Hepatocyte (in vitro differentiated cells): ENCODE results near the gene MPI. TPM values are rescaled to one million over a fixed set of nuclear protein-coding genes. Genes with fewer than 3 reads are reported as not detected.

Experiments used
- DNase-seq: peaks from one replicate; pipeline ENCODE4 v3.0.0-alpha.2; 2016; ENCODE audit warnings: low spot score
- H2AFZ ChIP-seq: fragments of 200-600 bp; sonication (generic); 2 replicates; pipeline ENCODE4 v1.6.0; 2016; ENCODE audit warnings: antibody characterized with exemption, mild to moderate bottlenecking
- H3K27ac ChIP-seq: fragments of 200-600 bp; sonication (generic); 2 replicates; pipeline ENCODE4 v1.5.1; 2016; ENCODE audit warnings: mild to moderate bottlenecking
- H3K27me3 ChIP-seq: fragments of 200-600 bp; sonication (generic); 2 replicates; pipeline ENCODE4 v1.6.1; 2016
- H3K36me3 ChIP-seq: fragments of 200-600 bp; sonication (generic); replicated peaks from 2 replicates; pipeline ENCODE4 v1.5.1; 2016; ENCODE audit warnings: low read depth; ENCODE audit not compliant: insufficient read depth
- H3K4me1 ChIP-seq: fragments of 200-600 bp; sonication (generic); 2 replicates; pipeline ENCODE4 v1.5.1; 2016; ENCODE audit warnings: mild to moderate bottlenecking, moderate library complexity; ENCODE audit not compliant: insufficient read depth
- H3K4me2 ChIP-seq: fragments of 200-600 bp; sonication (generic); 2 replicates; pipeline ENCODE4 v1.6.0; 2016
- H3K4me3 ChIP-seq: fragments of 200-600 bp; sonication (generic); 2 replicates; pipeline ENCODE4 v1.5.1; 2016; ENCODE audit warnings: mild to moderate bottlenecking
- H3K79me2 ChIP-seq: fragments of 200-600 bp; sonication (generic); 2 replicates; pipeline ENCODE4 v1.6.0; 2017; ENCODE audit warnings: mild to moderate bottlenecking
- H3K9me2 ChIP-seq: fragments of 200-600 bp; sonication (generic); replicated peaks from 2 replicates; pipeline ENCODE4 v1.6.0; 2017; ENCODE audit warnings: mild to moderate bottlenecking; ENCODE audit not compliant: insufficient read depth
- H3K9me3 ChIP-seq: fragments of 200-600 bp; sonication (generic); 2 replicates; pipeline ENCODE4 v1.5.1; 2016; ENCODE audit warnings: low read depth, mild to moderate bottlenecking
- H4K20me1 ChIP-seq: fragments of 200-600 bp; sonication (generic); 2 replicates; pipeline ENCODE4 v1.6.0; 2016; ENCODE audit warnings: mild to moderate bottlenecking; ENCODE audit not compliant: insufficient read depth, poor library complexity, severe bottlenecking
- EZH2 ChIP-seq: fragments of 200-600 bp; sonication (generic); IDR thresholded peaks from 2 replicates; pipeline ENCODE4 v1.6.1; 2016; ENCODE audit warnings: antibody characterized with exemption, mild to moderate bottlenecking, borderline replicate concordance
- EZH2phosphoT487 ChIP-seq: fragments of 200-600 bp; sonication (generic); IDR thresholded peaks from one replicate; pipeline ENCODE4 v1.6.1; 2018; ENCODE audit warnings: antibody characterized with exemption, mild to moderate bottlenecking, low read depth, moderate library complexity; ENCODE audit not compliant: unreplicated experiment, severe bottlenecking
- WGBS: methylation state at CpG from one replicate; pipeline ENCODE4 v1.1.6; 2016; ENCODE audit warnings: low lambda C conversion rate; ENCODE audit errors: missing lambda C conversion rate; 5-methylcytosine and 5-hydroxymethylcytosine counted together
- polyA plus RNA-seq: library from polyadenylated mRNA; unstranded; fragments of >200 nt; fragmentation: Nextera tagmentation; extraction: Ambion mirVana; gene quantifications from 2 replicates; pipeline ENCODE4 v1.2.1, GENCODE V29; 2016
- total RNA-seq: library from RNA; depleted of rRNA; stranded (reverse); fragments of >200 nt; gene quantifications from 2 replicates; pipeline ENCODE4 v1.2.3, GENCODE V29; 2014
- TF ChIP-seq, protein P1 (sequence below): fragments of 200-600 bp; sonication (generic); IDR thresholded peaks from 2 replicates; pipeline ENCODE4 v1.5.1; 2016; ENCODE audit warnings: antibody characterized with exemption, mild to moderate bottlenecking; ENCODE audit not compliant: poor library complexity

The MPI gene
- total and polyA plus RNA-seq, 2 experiments from 2014 or later: 32.8 to 41.1 TPM

DNA sequence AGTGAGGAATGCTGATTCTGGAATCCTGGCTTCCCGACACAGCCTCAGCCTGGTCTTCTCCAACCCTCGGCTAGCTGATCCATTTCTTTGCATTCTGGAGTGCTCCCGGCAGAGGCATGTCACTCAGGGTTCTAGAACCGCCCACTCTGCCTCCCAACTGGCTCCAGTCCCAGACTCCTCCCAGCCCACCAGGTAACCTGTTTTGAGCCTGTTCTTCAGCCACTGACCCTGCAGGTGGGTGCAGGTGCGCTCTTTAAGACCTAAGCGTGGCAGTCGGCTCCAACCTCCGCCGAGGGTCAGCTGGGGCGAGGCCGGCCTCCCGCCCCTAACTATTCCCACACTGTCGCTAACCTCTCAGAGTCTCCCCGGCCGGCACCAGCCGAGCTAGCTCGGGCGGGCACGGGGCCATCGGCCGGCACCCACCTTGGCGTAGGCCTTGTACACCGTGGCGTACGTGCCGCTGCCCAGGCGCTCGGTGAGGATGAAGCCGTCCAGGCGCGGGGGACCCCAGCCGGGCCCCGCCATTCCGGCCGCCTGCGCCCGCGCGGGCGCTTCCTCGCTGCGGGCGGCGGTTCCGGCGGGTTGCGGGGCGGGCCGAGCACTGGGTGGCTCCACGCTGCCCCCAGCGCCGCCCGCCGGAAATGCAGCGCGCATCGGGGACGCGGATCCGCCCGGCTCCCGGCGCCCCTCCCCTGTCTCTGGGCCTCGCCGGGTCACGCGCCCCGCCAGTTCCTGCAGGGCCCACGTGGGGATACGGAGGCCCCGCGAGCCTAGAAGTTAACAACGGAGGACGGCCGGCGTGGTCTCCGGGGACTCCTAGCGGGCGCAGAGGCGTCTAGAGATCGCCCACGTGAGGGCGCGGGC is 47.0 kb upstream of the MPI start, which contains the start of gene ULK3:
TSS of gene ULK3 (minus strand) at position 576 of the 864 bp plus-strand sequence. CDS start at position 525, 51 bp downstream.
- Histone ChIP-seq H3K9me2 (no peaks in the 10 kb centered on the region), H3K9me3 (no peaks in the 10 kb centered on the region), H3K27me3 (no peaks in the 10 kb centered on the region), H2AFZ (peak within 1 kb of the TSS; percentile 91), H3K27ac (peak within 1 kb of the TSS; percentile 93), H3K36me3 (no peaks in the 10 kb centered on the region), H3K4me1 (peaks cover 19% of the 10 kb centered on the region), H4K20me1 (peaks cover 6% of the 10 kb centered on the region), H3K4me2 (peak within 1 kb of the TSS; percentile 92), H3K79me2 (no peaks in the 10 kb centered on the region), H3K4me3 (peak within 1 kb of the TSS; percentile 95)
- no peak for TF ChIP-seq EZH2
- TF ChIP-seq, protein P1, sequence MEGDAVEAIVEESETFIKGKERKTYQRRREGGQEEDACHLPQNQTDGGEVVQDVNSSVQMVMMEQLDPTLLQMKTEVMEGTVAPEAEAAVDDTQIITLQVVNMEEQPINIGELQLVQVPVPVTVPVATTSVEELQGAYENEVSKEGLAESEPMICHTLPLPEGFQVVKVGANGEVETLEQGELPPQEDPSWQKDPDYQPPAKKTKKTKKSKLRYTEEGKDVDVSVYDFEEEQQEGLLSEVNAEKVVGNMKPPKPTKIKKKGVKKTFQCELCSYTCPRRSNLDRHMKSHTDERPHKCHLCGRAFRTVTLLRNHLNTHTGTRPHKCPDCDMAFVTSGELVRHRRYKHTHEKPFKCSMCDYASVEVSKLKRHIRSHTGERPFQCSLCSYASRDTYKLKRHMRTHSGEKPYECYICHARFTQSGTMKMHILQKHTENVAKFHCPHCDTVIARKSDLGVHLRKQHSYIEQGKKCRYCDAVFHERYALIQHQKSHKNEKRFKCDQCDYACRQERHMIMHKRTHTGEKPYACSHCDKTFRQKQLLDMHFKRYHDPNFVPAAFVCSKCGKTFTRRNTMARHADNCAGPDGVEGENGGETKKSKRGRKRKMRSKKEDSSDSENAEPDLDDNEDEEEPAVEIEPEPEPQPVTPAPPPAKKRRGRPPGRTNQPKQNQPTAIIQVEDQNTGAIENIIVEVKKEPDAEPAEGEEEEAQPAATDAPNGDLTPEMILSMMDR: peak; percentile 50
- peak; percentile 96 for DNase-seq
- WGBS: under 1% methylated on average over 70 of the region's 84 CpGs

DNA sequence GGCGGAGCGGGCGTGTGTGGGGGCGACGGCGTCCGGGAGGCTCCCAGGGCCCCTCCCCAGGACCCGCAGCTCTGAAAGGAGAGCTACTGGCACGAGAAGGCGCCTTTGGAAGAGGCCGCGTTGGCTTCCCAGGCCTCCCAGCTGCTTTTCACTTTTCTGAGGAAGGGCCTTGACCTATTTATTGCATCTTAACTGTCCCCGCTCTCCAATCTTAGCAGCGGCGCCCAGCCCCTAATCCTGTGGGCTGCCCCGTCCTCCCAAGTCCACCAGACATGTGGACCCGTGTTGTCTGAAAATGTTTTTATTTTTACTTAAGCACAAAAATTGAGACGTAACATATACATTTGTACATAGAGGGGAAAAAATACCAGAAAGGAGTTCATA is 46.4 kb upstream of the MPI start:
- H3K4me1 ChIP-seq: peaks cover 19% of the 10 kb centered on the region
- H3K9me3 ChIP-seq: no peaks in the 10 kb centered on the region
- no peaks in the 10 kb centered on the region for H3K79me2 ChIP-seq
- H3K4me3 ChIP-seq: no peak overlapping the region
- WGBS: 20% methylated on average over 15 of the region's 18 CpGs
- H3K9me2 ChIP-seq: no peaks in the 10 kb centered on the region
- peak overlapping the region; percentile 47 for H2AFZ ChIP-seq
- H3K27me3 ChIP-seq: no peaks in the 10 kb centered on the region
- H3K4me2 ChIP-seq: peak overlapping the region; percentile 92
- TF ChIP-seq EZH2: no peak
- TF ChIP-seq, protein P1: no peak
- no peak for TF ChIP-seq EZH2phosphoT487
- DNase-seq: no peak
- H3K36me3 ChIP-seq: no peaks in the 10 kb centered on the region
- peaks cover 6% of the 10 kb centered on the region for H4K20me1 ChIP-seq
- H3K27ac ChIP-seq: peak overlapping the region; percentile 93

DNA sequence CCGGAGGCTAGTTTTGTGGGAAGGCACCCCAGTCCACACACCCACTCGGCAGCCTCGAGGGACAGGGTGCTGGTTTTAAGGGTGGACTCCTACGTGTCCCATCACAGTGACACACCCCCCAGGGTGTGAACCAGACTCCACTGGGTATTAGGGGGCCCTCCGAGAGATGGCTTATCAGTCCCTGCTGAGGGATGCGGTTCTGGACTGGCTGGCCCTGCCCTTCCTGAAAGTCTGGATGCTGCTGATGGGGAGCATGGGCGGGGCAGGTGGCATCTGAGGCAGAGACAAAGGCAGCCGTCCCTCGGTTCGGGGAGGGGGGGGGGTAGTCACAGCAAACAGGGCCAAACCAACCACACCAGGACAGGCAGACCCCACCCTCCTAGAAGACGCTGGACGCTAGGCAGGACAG is 45.9 kb upstream of the MPI start:
- peaks cover 19% of the 10 kb centered on the region for H3K4me1 ChIP-seq
- H3K36me3 ChIP-seq: no peaks in the 10 kb centered on the region
- no peaks in the 10 kb centered on the region for H3K27me3 ChIP-seq
- peak overlapping the region; percentile 93 for H3K27ac ChIP-seq
- no peaks in the 10 kb centered on the region for H3K9me3 ChIP-seq
- peak overlapping the region; percentile 47 for H2AFZ ChIP-seq
- H3K4me3 ChIP-seq: no peak overlapping the region
- H3K79me2 ChIP-seq: no peaks in the 10 kb centered on the region
- no peak for TF ChIP-seq EZH2phosphoT487
- TF ChIP-seq EZH2: no peak
- TF ChIP-seq, protein P1: no peak
- 71% methylated on average over 12 of the region's 12 CpGs for WGBS
- H4K20me1 ChIP-seq: peaks cover 6% of the 10 kb centered on the region
- no peak for DNase-seq
- peak overlapping the region; percentile 92 for H3K4me2 ChIP-seq
- no peaks in the 10 kb centered on the region for H3K9me2 ChIP-seq
